HepG2 (cell line): ENCODE data around the gene SAMM50. TPM values are rescaled to one million over a fixed set of nuclear protein-coding genes. Genes with fewer than 3 reads are reported as not detected.

ENCODE experiments used
- ATAC-seq: fragments of 200-7000 bp; cut with Tn5 transposase; 3 replicates; pipeline ENCODE4 v1.9.1; 2020; ENCODE audit warnings: mild to moderate bottlenecking, moderate library complexity
- BruUV-seq: library from RNA; stranded (reverse); fragments of 400-500 nt; replicated peaks from 2 replicates; lab custom pipeline; 2021; lab: Mats Ljungman, UMichigan
- CTCF ChIA-PET: fragments of 300-600 bp; formaldehyde crosslinking; extraction: SDS; loops from one replicate; lab custom pipeline; 2021; ENCODE audit warnings: low total read pairs, inconsistent platforms, low intra/inter-chr PET ratio; lab: Yijun Ruan, JAX
- POLR2A ChIA-PET: fragments of 350-600 bp; sonication (Branson Sonifier 250); formaldehyde crosslinking; loops from one replicate; lab custom pipeline; 2020; ENCODE audit warnings: antibody characterized with exemption, inconsistent platforms; lab: Yijun Ruan, JAX
- DNase-seq: peaks from one replicate; pipeline ENCODE4 v3.0.0-alpha.2; 2015; ENCODE audit warnings: low spot score
- FAIRE-seq: peaks from 3 replicates; lab custom pipeline; 2011; peaks lifted over from hg19 to GRCh38; lab: Jason Lieb, UNC
- H2AFZ ChIP-seq: one replicate; pipeline ENCODE4 v1.6.1; 2011; ENCODE audit warnings: low read length, inconsistent platforms
- H3K27ac ChIP-seq: fragments of 300-600 bp; 3 replicates; pipeline ENCODE4 v1.8.0; 2011; ENCODE audit warnings: mixed run types, mild to moderate bottlenecking, mixed read lengths, low read length, inconsistent platforms; ENCODE audit not compliant: insufficient read depth; ENCODE audit errors: extremely low read length
- H3K27me3 ChIP-seq, 2 experiments: fragments of 200-600 bp in 1 of 2; 2 replicates in 1 of 2; 3 replicates in 1 of 2; pipeline versions ENCODE4 v1.6.0 to v1.8.0; 2011; ENCODE audit warnings: low read length in 2 of 2, mild to moderate bottlenecking in 2 of 2, moderate library complexity in 2 of 2, inconsistent platforms in 1 of 2; ENCODE audit not compliant: insufficient read depth in 2 of 2, control insufficient read depth in 1 of 2
- H3K36me3 ChIP-seq, 2 experiments: fragments of 200-600 bp in 1 of 2; replicated peaks in 1 of 2; 2 replicates in 1 of 2; 3 replicates in 1 of 2; pipeline versions ENCODE4 v1.5.1 to v1.8.0; 2011; ENCODE audit warnings: low read length in 2 of 2, inconsistent platforms in 1 of 2; ENCODE audit not compliant: insufficient read depth in 2 of 2, control insufficient read depth in 1 of 2
- H3K4me1 ChIP-seq: 2 replicates; pipeline ENCODE4 v1.5.1; 2012; ENCODE audit warnings: low read length, inconsistent platforms; ENCODE audit not compliant: insufficient read depth
- H3K4me2 ChIP-seq: 2 replicates; pipeline ENCODE4 v1.6.0; 2011; ENCODE audit warnings: low read depth, low read length, inconsistent platforms
- H3K4me3 ChIP-seq, 3 experiments: fragments of 200-600 bp in 1 of 3; sonication (generic), shearing (Covaris generic) in 1 of 3; replicated peaks in 1 of 3; 2 replicates each; pipeline ENCODE4 v1.5.1; 2011 to 2016; ENCODE audit warnings: low read length in 3 of 3, inconsistent platforms in 2 of 3, low read depth in 2 of 3, mild to moderate bottlenecking in 2 of 3, control low read depth in 1 of 3, mixed read lengths in 1 of 3; ENCODE audit not compliant: insufficient read depth in 1 of 3
- H3K79me2 ChIP-seq: one replicate; pipeline ENCODE4 v1.6.1; 2011; ENCODE audit warnings: low read length, inconsistent platforms; ENCODE audit not compliant: insufficient read depth
- H3K9ac ChIP-seq: 2 replicates; pipeline ENCODE4 v1.6.0; 2011; ENCODE audit warnings: mild to moderate bottlenecking, low read depth, low read length, inconsistent platforms; ENCODE audit not compliant: insufficient read depth
- H3K9me3 ChIP-seq: 2 replicates; pipeline ENCODE4 v1.5.1; 2012; ENCODE audit warnings: mild to moderate bottlenecking, low read length
- H4K20me1 ChIP-seq: 2 replicates; pipeline ENCODE4 v1.6.0; 2011; ENCODE audit warnings: inconsistent platforms, mild to moderate bottlenecking, low read length, moderate library complexity; ENCODE audit not compliant: insufficient read depth
- HNRNPH1 ChIP-seq: fragments of 200-400 bp; formaldehyde crosslinking; optimal IDR thresholded peaks from 2 replicates; pipeline ENCODE3; 2017; ENCODE audit warnings: mild to moderate bottlenecking, low read depth, low read length
- HNRNPK ChIP-seq: fragments of 200-400 bp; formaldehyde crosslinking; IDR thresholded peaks from 2 replicates; pipeline ENCODE4 v1.6.1; 2018; ENCODE audit warnings: low read length, low read depth, moderate library complexity, mild to moderate bottlenecking; ENCODE audit not compliant: poor library complexity, severe bottlenecking
- JUNB ChIP-seq: sonication (generic); formaldehyde crosslinking; IDR thresholded peaks from 2 replicates; pipeline ENCODE4 v1.8.0; 2022; ENCODE audit warnings: missing genetic modification reagents, mild to moderate bottlenecking, borderline replicate concordance
- MATR3 ChIP-seq: sonication (generic); formaldehyde crosslinking; IDR thresholded peaks from 2 replicates; pipeline ENCODE4 v1.4.0; 2020; ENCODE audit warnings: missing genetic modification reagents
- ZBTB20 ChIP-seq: sonication (generic); formaldehyde crosslinking; IDR thresholded peaks from 2 replicates; pipeline ENCODE4 v1.8.1; 2023; ENCODE audit warnings: missing genetic modification reagents, low read depth, mild to moderate bottlenecking, borderline replicate concordance
- WGBS: methylation state at CpG from one replicate; pipeline ENCODE4 v1.1.6; 2017; ENCODE audit warnings: low lambda C conversion rate; 5-methylcytosine and 5-hydroxymethylcytosine counted together
- in situ Hi-C: cut with HindIII; loops from 2 replicates; pipeline ENCODE4 v1.10.0; 2017; ENCODE audit warnings: low pct_unique_long_range_greater_than_20kb; ENCODE audit not compliant: extremely low pct_ligation_motif_present
- intact Hi-C: fragments of 100-400 bp; cut with micrococcal nuclease; formaldehyde crosslinking; loops from one replicate; pipeline ENCODE4 v1.10.0; 2022; ENCODE audit not compliant: unreplicated experiment
- polyA plus RNA-seq, 8 experiments: library from polyadenylated mRNA; depleted of rRNA in 3 of 8; stranded (reverse) in 7 of 8; unstranded in 1 of 8; fragments of >200 nt; fragmentation: Illumina TruSeq in 4 of 8; extraction: Trizol in 4 of 8; gene quantifications; 2 replicates each; pipeline versions ENCODE4 v1.2.1 to v1.2.3, GENCODE V29; 2011 to 2016; ENCODE audit warnings: low read depth in 4 of 8, missing spikeins in 1 of 8, mixed read lengths in 1 of 8; ENCODE audit not compliant: insufficient read depth in 1 of 8
- total RNA-seq, 5 experiments: library from RNA; depleted of rRNA; stranded (reverse); fragments of >200 nt; fragmentation: Illumina TruSeq; extraction: Trizol; gene quantifications; 2 replicates each; pipeline ENCODE4 v1.2.3, GENCODE V29; 2016; ENCODE audit warnings: low read depth in 1 of 5
- TF ChIP-seq, protein P1 (sequence below): sonication (generic); formaldehyde crosslinking; conservative IDR thresholded peaks from 2 replicates; pipeline ENCODE4 v1.8.0; 2022; ENCODE audit warnings: mild to moderate bottlenecking, moderate library complexity, missing genetic modification reagents
- TF ChIP-seq, protein P2 (sequence below): sonication (generic); formaldehyde crosslinking; IDR thresholded peaks from 2 replicates; pipeline ENCODE4 v1.4.0; 2020; ENCODE audit warnings: missing genetic modification reagents
- TF ChIP-seq, protein P3 (sequence below): sonication (generic); formaldehyde crosslinking; IDR thresholded peaks from 2 replicates; pipeline ENCODE4 v1.4.0; 2020; ENCODE audit warnings: missing genetic modification reagents
- TF ChIP-seq, protein P4 (sequence below): sonication (generic); formaldehyde crosslinking; IDR thresholded peaks from 2 replicates; pipeline ENCODE4 v1.4.0; 2020; ENCODE audit warnings: missing genetic modification reagents

Gene SAMM50
- total and polyA plus RNA-seq, 2 of the 13 experiments (the other 11 are each of a cell fraction or from before 2014, with no cell fraction given): 34.7 to 63.4 TPM

DNA sequence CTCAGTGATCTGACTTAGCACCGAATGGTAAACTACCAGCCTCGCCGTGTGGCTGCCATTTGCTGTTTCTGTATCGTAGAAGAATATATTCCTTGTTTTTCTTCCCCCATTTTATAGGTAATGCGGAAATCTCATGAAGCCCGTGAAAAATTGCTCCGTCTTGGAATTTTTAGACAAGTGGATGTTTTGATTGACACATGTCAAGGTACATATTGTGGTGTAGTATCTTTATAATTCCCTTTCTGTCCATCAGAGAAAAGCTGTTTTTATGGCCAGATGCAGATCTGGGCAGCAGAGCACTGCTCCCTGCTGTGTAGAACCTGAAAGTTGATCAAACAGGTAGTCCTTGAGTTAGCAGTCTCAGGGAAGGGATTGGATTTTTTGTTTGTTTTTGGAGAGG, 13.4 kb downstream of the SAMM50 start:
- no peak for ATAC-seq
- H3K4me2 ChIP-seq: no peak overlapping the region
- intact Hi-C loops: no loop called here
- CTCF ChIA-PET: no interaction called here
- no peak for DNase-seq
- no TSS peak for BruUV-seq
- in situ Hi-C loops: no loop called here
- no peaks in the 10 kb centered on the region for H3K4me1 ChIP-seq
- WGBS: over 99% methylated on average over 7 of the region's 7 CpGs
- H3K79me2 ChIP-seq: no peaks in the 10 kb centered on the region
- H3K27me3 ChIP-seq: no peaks in the 10 kb centered on the region
- H2AFZ ChIP-seq: no peak overlapping the region
- FAIRE-seq: no peak
- H3K4me3 ChIP-seq: no peak overlapping the region
- H4K20me1 ChIP-seq: no peaks in the 10 kb centered on the region
- no peak overlapping the region for H3K27ac ChIP-seq
- TF ChIP-seq, protein P1, sequence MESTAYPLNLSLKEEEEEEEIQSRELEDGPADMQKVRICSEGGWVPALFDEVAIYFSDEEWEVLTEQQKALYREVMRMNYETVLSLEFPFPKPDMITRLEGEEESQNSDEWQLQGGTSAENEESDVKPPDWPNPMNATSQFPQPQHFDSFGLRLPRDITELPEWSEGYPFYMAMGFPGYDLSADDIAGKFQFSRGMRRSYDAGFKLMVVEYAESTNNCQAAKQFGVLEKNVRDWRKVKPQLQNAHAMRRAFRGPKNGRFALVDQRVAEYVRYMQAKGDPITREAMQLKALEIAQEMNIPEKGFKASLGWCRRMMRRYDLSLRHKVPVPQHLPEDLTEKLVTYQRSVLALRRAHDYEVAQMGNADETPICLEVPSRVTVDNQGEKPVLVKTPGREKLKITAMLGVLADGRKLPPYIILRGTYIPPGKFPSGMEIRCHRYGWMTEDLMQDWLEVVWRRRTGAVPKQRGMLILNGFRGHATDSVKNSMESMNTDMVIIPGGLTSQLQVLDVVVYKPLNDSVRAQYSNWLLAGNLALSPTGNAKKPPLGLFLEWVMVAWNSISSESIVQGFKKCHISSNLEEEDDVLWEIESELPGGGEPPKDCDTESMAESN (CRISPR knock-in tag): no peak
- TF ChIP-seq, protein P2, sequence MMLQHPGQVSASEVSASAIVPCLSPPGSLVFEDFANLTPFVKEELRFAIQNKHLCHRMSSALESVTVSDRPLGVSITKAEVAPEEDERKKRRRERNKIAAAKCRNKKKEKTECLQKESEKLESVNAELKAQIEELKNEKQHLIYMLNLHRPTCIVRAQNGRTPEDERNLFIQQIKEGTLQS (CRISPR knock-in tag): no peak
- TF ChIP-seq MATR3 (no peak), JUNB (CRISPR knock-in tag) (no peak), HNRNPK (no peak), HNRNPH1 (no peak), ZBTB20 (CRISPR knock-in tag) (no peak)
- TF ChIP-seq, protein P3, sequence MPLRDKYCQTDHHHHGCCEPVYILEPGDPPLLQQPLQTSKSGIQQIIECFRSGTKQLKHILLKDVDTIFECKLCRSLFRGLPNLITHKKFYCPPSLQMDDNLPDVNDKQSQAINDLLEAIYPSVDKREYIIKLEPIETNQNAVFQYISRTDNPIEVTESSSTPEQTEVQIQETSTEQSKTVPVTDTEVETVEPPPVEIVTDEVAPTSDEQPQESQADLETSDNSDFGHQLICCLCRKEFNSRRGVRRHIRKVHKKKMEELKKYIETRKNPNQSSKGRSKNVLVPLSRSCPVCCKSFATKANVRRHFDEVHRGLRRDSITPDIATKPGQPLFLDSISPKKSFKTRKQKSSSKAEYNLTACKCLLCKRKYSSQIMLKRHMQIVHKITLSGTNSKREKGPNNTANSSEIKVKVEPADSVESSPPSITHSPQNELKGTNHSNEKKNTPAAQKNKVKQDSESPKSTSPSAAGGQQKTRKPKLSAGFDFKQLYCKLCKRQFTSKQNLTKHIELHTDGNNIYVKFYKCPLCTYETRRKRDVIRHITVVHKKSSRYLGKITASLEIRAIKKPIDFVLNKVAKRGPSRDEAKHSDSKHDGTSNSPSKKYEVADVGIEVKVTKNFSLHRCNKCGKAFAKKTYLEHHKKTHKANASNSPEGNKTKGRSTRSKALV (CRISPR knock-in tag): no peak
- TF ChIP-seq, protein P4, sequence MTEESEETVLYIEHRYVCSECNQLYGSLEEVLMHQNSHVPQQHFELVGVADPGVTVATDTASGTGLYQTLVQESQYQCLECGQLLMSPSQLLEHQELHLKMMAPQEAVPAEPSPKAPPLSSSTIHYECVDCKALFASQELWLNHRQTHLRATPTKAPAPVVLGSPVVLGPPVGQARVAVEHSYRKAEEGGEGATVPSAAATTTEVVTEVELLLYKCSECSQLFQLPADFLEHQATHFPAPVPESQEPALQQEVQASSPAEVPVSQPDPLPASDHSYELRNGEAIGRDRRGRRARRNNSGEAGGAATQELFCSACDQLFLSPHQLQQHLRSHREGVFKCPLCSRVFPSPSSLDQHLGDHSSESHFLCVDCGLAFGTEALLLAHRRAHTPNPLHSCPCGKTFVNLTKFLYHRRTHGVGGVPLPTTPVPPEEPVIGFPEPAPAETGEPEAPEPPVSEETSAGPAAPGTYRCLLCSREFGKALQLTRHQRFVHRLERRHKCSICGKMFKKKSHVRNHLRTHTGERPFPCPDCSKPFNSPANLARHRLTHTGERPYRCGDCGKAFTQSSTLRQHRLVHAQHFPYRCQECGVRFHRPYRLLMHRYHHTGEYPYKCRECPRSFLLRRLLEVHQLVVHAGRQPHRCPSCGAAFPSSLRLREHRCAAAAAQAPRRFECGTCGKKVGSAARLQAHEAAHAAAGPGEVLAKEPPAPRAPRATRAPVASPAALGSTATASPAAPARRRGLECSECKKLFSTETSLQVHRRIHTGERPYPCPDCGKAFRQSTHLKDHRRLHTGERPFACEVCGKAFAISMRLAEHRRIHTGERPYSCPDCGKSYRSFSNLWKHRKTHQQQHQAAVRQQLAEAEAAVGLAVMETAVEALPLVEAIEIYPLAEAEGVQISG (CRISPR knock-in tag): no peak
- POLR2A ChIA-PET: no interaction called here
- H3K9me3 ChIP-seq: no peaks in the 10 kb centered on the region
- peaks cover 43 to 81% of the 10 kb centered on the region in 2 experiments for H3K36me3 ChIP-seq
- H3K9ac ChIP-seq: no peak overlapping the region
